H1 (cell line): ENCODE data around the gene FOXC2.

Experiments
- EZH2 ChIP-seq: fragments of 200-600 bp; sonication (generic); IDR thresholded peaks from 2 replicates; pipeline ENCODE4 v1.7.1; 2012; ENCODE audit warnings: low read depth, mild to moderate bottlenecking, moderate library complexity, low read length, inconsistent platforms; ENCODE audit not compliant: severe bottlenecking
- JUND ChIP-seq: IDR thresholded peaks from 2 replicates; pipeline ENCODE4 v1.6.1; 2011; ENCODE audit warnings: mild to moderate bottlenecking, improper control_type of control experiment, low read length
- RFX5 ChIP-seq: IDR thresholded peaks from 2 replicates; pipeline ENCODE4 v1.6.1; 2011; ENCODE audit warnings: low read depth, low read length, improper control_type of control experiment, borderline replicate concordance
- SRF ChIP-seq: IDR thresholded peaks from 2 replicates; pipeline ENCODE4 v1.6.1; 2011; ENCODE audit warnings: mild to moderate bottlenecking, low read depth, low read length, moderate library complexity
- ZNF274 ChIP-seq: IDR thresholded peaks from 2 replicates; pipeline ENCODE4 v1.7.0; 2012; ENCODE audit warnings: low read length, borderline replicate concordance; ENCODE audit errors: extremely low read depth
- TF ChIP-seq, protein P1 (sequence below), 3 experiments: IDR thresholded peaks; 1 replicate in 2 of 3; 2 replicates in 1 of 3; pipeline versions ENCODE4 v1.5.1 to v1.6.1; 2011; ENCODE audit warnings: low read length in 3 of 3, mild to moderate bottlenecking in 3 of 3, inconsistent platforms in 2 of 3, low read depth in 1 of 3, moderate library complexity in 1 of 3; ENCODE audit not compliant: insufficient read depth in 1 of 3; ENCODE audit errors: control extremely low read depth in 1 of 3
- TF ChIP-seq, protein P2 (sequence below): IDR thresholded peaks from 2 replicates; pipeline ENCODE4 v1.6.1; 2012; ENCODE audit warnings: low read length, inconsistent platforms

DNA sequence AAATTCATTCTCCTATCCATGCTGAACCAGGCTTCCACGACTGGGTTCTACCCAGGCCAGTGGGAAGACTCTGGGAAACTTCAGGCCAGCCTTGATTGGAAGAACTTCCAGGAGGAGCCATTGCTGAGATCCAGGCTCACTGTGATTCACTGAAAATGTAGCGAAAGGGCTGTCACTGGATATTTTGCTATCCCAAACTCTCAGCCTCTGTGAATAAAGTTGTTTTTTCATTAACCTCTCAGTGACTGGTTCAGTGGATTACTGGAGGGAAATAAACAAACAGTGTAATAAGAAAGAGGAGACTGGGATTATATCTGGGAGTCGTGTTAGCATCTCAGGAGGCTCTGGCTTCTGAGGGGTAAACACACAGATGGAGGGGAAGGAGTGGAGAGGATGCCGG lies 14.8 kb downstream of the FOXC2 start:
- TF ChIP-seq, protein P1, sequence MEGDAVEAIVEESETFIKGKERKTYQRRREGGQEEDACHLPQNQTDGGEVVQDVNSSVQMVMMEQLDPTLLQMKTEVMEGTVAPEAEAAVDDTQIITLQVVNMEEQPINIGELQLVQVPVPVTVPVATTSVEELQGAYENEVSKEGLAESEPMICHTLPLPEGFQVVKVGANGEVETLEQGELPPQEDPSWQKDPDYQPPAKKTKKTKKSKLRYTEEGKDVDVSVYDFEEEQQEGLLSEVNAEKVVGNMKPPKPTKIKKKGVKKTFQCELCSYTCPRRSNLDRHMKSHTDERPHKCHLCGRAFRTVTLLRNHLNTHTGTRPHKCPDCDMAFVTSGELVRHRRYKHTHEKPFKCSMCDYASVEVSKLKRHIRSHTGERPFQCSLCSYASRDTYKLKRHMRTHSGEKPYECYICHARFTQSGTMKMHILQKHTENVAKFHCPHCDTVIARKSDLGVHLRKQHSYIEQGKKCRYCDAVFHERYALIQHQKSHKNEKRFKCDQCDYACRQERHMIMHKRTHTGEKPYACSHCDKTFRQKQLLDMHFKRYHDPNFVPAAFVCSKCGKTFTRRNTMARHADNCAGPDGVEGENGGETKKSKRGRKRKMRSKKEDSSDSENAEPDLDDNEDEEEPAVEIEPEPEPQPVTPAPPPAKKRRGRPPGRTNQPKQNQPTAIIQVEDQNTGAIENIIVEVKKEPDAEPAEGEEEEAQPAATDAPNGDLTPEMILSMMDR (IDR thresholded peaks at IDR 0.05; ENCODE audit: control extremely low read depth in 1 of 3, insufficient read depth in 1 of 3, low read depth in 1 of 3, low read length in 3 of 3): no peak
- no peak for TF ChIP-seq RFX5
- TF ChIP-seq SRF: no peak
- no peak for TF ChIP-seq ZNF274
- TF ChIP-seq JUND: no peak
- no peak for TF ChIP-seq EZH2
- TF ChIP-seq, protein P2, sequence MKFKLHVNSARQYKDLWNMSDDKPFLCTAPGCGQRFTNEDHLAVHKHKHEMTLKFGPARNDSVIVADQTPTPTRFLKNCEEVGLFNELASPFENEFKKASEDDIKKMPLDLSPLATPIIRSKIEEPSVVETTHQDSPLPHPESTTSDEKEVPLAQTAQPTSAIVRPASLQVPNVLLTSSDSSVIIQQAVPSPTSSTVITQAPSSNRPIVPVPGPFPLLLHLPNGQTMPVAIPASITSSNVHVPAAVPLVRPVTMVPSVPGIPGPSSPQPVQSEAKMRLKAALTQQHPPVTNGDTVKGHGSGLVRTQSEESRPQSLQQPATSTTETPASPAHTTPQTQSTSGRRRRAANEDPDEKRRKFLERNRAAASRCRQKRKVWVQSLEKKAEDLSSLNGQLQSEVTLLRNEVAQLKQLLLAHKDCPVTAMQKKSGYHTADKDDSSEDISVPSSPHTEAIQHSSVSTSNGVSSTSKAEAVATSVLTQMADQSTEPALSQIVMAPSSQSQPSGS: no peak
